Right ventricle myocardium superior (tissue), 1 donor: ENCODE data around the gene CACNG1. TPM values are rescaled to one million over a fixed set of nuclear protein-coding genes. Genes with fewer than 3 reads are reported as not detected.
"Not testable (repeated sequence)": the region's sequence is repeated elsewhere in the genome, so short reads cannot be mapped to it uniquely, and the experiment has no call there.

Experiments used
- ATAC-seq: fragments of 200-7000 bp; cut with Tn5 transposase; one replicate; pipeline ENCODE4 v1.9.1; 2020; ENCODE audit warnings: mild to moderate bottlenecking; ENCODE audit not compliant: poor library complexity
- DNase-seq: peaks from one replicate; pipeline ENCODE4 v3.0.0-alpha.2; 2020
- intact Hi-C: fragments of 100-400 bp; cut with DNase I; formaldehyde crosslinking; loops from one replicate; pipeline ENCODE4 v1.11.2; 2022
- total RNA-seq: library from RNA; stranded (reverse); fragmentation: NEBNext Ultra II Directional; extraction: Animal tissue kit (Norgen Biotek cat#: 25700); gene quantifications from one replicate; pipeline ENCODE4 v1.2.1, GENCODE V29; 2021
- donor health status: DM: no; HTN: yes; CAD: no; lungs with severe emphysema.

CACNG1 gene
- total RNA-seq, 1 donor from 2014 or later: not detected

DNA sequence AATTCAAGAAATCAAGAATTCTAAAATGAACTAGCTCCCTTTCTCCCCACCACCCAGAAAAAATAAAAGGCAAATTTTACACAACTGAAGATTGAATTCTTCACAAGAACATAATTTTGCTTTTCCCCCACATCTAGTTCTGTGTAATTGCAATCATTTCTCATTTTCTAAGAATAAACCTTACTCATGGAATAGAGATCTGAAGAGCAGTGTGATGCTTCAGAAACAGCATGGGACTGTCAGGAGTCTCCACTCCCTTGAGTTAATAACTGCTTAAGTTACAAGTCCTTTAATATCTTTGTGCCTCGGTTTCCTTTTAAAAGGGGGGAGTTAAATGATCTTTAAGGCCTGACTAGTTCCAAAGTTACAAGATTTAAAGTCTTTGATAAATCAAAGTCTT is 53.7 kb downstream of the CACNG1 start:
- ATAC-seq (no peak), DNase-seq (no peak)
- intact Hi-C loops: no loop called here

DNA sequence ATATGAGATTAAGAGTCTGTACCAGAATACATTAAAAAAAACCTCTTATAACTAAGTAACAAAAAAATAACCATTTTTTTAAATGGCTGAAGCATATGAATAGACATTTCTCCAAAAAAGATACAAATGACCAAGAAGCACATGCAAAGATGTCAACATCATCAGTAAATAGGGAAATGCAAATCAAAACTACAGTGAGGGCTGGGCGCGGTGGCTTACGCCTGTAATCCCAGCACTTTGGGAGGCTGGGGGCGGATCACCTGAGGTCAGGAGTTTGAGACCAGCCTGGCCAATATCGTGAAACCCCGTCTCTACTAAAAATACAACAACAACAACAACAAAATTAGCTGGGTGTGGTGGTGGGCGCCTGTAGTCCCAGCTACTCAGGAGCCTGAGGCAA is 60.3 kb downstream of the CACNG1 start:
- intact Hi-C loops: not testable (repeated sequence)

DNA sequence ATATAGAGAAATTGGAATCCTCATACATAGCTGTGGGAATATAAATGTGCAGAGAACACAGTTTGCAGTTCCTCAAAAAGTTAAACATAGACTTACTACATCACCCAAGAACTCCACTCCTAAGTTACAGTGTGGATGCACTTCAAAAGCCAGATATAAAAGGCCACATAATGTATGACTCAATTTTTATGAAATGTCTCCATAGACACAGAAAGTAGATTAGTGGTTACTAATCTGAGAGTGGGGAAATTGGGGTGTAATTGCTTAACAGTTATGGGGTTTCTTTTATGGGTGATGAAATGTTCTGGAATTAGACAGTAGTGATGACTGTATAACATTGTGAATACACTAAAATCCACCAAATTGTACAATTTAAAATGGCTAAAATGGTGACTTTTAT is 60.9 kb downstream of the CACNG1 start:
- intact Hi-C loops: no loop called here
- DNase-seq (no peak), ATAC-seq (no peak)

More for the DNA sequence above, 60.3 kb downstream of the CACNG1 start:
- ATAC-seq, DNase-seq: not testable (repeated sequence)

Other genes with a start within 250 kb of the CACNG1 start
- gene CACNG5, start 209.4 kb upstream of the CACNG1 start, total RNA-seq: not detected
- gene CACNG4, start 79.8 kb upstream of the CACNG1 start, total RNA-seq: not detected
- gene HELZ, start 200.6 kb downstream of the CACNG1 start, total RNA-seq: 33.3 TPM